MM.1S (cell line): Measurements from ENCODE around the gene DYNLT2.

ENCODE experiments used
- EZH2 ChIP-seq: fragments of 300-600 bp; sonication (generic); optimal IDR thresholded peaks from 2 replicates; pipeline ENCODE3; 2017; ENCODE audit warnings: low read depth, mild to moderate bottlenecking, antibody characterized with exemption, low read length, mixed read lengths
- TF ChIP-seq, protein P1 (sequence below): fragments of 300-600 bp; sonication (generic); IDR thresholded peaks from 2 replicates; pipeline ENCODE4 v1.5.1; 2016; ENCODE audit warnings: antibody characterized with exemption, low read length, mixed read lengths

DNA sequence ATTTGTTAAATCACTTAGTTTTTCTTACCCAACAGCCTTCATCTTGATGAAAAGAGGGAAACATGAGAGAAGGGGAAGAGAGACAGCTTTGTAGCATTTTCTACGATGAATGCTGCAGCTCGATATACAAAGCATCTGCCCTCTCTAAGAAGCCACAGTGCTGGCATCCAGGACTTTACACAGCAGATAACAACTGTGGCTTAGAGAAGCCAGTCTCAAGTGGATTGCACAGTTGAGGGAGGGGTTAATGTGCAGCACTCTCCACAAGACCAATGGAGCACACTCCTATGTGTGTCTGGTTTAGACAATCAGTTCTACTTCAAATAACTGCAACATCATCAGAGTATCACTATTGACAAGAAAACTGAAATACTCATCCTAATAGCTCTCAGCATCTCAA, 43.6 kb downstream of the DYNLT2 start:
- TF ChIP-seq, protein P1, sequence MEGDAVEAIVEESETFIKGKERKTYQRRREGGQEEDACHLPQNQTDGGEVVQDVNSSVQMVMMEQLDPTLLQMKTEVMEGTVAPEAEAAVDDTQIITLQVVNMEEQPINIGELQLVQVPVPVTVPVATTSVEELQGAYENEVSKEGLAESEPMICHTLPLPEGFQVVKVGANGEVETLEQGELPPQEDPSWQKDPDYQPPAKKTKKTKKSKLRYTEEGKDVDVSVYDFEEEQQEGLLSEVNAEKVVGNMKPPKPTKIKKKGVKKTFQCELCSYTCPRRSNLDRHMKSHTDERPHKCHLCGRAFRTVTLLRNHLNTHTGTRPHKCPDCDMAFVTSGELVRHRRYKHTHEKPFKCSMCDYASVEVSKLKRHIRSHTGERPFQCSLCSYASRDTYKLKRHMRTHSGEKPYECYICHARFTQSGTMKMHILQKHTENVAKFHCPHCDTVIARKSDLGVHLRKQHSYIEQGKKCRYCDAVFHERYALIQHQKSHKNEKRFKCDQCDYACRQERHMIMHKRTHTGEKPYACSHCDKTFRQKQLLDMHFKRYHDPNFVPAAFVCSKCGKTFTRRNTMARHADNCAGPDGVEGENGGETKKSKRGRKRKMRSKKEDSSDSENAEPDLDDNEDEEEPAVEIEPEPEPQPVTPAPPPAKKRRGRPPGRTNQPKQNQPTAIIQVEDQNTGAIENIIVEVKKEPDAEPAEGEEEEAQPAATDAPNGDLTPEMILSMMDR, result no peak
- no peak for TF ChIP-seq EZH2
